ENCODE results near the gene LRRC25.
"Not testable (repeated sequence)": the region's sequence is repeated elsewhere in the genome, so short reads cannot be mapped to it uniquely, and the experiment has no call there.

Gene LRRC25

GRCh38 chr19:18424122-18424889 lies 26.9 kb upstream of the LRRC25 start:
- DNase-seq = no peak

DNA sequence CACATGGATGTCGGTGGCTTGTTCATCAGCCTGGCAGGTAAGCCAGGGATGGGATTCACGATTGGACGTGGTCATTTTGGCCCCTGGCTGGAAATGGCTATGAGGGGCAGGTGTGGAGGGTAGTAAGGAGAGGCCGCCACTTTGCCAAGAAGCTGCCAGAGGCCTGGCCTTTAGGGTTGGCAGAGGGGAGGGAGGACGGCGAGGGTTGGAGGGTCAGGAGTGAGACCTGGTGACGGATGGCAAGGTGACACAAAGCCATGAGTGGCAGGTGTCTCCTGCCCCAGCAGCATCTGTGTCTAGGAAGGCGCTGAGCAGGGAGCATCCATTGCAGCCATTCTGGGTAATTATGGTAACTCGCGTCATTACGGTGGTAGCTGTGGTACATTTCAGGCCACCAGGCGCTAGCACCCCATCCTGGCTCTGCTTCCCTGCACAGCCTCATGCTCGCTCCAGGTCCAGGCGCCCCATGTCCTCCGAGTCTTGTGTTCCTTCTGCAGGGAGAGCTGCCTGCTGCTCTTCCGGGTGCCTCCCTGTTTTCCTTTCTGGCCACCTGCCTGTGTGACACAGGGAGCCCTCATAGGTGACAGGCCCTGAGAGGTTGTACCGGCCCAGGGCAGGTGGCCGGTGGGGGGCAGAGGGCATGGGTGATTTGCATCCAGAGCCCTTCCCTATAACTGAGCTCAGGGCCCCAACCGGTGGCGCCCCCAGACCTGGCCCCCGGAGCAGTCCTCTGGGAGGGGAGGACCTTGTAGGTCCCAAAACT lies 26.0 kb upstream of the LRRC25 start:
- DNase-seq = no peak

DNA sequence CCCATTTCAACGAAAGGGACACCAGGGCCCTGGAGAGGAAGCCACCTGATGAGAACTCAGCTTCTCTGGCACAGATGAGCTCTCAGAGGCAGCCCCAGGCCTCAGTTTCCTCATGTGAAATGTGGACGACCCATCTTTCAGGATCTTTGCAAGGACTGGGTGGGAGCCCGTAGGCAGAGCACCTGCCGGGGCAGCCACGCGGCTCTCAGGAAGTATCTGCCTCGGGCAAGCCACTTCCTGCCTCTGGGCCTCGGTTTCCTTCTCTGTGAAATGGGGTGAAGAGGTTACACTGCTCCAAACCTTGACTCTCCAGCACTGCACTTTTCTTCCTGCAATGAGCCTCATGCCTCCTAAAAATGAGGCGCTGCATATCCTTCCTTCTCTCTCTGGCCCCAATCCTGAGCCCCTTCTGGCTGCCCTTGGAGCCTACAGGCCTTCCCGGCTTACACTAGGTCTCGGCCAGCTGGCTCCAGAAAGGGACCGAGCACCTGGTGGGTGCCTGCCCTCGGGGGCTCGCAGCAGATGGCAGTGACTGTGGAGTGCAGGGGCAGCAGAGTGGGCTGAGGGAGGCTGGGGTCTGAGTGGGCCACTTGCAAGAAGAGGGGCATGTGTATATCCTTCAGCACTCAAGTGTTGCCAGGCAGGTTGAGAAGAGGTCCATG lies 25.2 kb upstream of the LRRC25 start:
- no peak for DNase-seq

DNA sequence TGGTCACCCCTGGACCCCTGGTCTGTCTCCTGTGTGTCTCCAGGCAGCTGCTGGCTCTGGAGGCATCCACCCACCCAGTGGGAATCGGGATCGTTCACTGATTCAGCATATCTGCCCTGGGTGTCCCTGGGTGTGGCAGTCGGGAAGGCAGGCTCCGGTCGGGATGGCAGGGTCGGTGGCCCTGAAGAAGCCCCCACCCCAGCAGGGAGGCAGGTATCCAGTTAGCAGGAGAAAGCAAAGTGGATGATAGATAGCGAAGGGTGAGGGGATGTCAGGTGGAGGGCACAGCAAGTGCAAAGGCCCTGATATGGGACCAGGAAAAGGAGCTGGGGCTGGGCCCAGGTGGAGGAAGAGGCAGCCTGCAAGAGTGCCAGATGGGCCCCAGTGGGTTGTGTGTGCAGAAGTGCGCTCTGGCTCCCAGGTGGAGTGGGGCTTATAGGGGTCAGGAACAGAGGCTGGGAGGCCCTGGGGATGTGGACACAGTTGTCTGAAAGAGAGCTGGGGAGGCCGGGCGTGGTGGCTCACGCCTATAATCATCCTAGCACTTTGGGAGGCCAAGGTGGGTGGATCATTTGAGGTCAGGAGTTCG lies 24.0 kb upstream of the LRRC25 start:
- no peak for DNase-seq

- DNase-seq = no peak
These were observed 23.5 kb upstream of the LRRC25 start for GRCh38 chr19:18420930-18421329.

DNA sequence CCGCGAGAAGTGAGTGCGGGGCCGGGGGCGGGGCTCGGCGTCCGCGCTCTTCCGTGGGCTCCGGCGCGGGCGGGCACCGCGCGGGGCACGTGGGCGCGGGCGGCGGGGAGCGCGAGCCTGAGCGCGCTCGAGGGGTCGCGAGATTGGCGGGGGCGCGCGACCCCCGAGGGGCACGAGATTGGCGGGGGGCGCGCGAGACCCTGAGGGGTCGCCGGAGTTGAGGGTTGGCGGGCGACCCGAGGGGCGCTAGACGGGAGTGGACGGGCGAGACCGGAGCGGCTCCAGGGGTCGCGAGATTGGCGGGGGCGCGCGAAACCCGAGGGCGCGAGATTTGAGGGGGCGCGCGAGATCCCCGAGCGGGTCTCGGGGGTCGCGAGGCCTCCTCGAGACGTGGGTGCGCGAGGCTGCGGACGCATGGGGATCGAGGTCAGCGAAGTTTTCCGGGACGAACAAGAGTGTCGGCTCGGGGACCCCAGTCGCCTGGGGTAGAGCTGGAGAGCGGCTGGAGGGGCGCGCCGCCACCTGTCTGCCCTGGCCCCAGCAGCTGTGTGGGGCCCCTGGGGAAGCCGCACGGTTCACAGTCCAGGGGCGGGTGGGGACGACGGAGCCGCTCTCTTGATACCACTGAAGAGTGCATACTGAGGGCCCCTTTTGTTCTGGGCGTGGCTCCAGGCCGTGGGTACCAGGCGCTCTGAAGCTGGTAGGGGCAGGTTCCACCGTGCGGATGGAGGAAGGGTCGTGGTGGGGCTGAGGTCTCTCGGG lies 22.5 kb upstream of the LRRC25 start:
- DNase-seq = no peak

GRCh38 chr19:18419195-18419698 lies 21.8 kb upstream of the LRRC25 start, which contains the start of gene SSBP4:
Gene SSBP4, plus strand, starts transcription at chr19:18419398. Its CDS starts 251 bp downstream, at chr19:18419649.
- peak; percentile 81 for DNase-seq

DNA sequence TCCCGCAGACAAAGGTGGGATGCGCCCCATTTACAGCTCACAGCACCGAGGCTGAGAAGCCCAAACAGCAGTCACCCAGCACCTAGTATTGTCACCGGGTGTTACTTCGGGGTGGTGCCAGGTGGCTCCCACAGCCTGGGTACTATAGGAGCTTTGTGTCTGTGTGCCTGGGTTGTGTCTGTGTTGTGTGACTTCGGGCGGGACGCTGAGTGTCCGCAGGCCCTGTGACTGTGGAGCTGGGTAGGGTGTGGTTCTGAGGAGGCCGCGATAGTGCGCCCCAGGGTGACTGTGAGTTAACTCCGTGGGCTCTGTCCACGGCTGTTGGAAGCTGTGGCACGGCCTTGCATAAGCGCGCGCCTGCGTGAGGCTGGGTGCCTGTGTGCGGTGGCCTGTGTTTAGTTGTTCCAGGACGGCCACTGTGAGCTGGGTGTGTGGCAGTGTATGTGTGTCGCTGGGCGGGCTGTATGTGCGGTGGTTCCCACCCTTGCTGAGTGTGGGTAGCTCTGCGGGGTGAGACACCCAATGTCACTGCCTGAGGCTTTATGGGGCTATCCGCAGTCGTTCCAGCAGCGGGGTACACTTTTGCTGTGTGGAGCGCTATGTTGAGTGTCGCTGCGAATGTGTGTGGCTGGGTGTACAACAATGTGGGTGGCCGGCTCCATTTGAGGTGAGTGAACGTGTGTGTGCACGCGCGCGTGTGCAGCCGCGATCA lies 21.2 kb upstream of the LRRC25 start:
- peak; percentile 73 for DNase-seq

- DNase-seq = no peak
These were observed 20.6 kb upstream of the LRRC25 start for GRCh38 chr19:18418029-18418482.

DNA sequence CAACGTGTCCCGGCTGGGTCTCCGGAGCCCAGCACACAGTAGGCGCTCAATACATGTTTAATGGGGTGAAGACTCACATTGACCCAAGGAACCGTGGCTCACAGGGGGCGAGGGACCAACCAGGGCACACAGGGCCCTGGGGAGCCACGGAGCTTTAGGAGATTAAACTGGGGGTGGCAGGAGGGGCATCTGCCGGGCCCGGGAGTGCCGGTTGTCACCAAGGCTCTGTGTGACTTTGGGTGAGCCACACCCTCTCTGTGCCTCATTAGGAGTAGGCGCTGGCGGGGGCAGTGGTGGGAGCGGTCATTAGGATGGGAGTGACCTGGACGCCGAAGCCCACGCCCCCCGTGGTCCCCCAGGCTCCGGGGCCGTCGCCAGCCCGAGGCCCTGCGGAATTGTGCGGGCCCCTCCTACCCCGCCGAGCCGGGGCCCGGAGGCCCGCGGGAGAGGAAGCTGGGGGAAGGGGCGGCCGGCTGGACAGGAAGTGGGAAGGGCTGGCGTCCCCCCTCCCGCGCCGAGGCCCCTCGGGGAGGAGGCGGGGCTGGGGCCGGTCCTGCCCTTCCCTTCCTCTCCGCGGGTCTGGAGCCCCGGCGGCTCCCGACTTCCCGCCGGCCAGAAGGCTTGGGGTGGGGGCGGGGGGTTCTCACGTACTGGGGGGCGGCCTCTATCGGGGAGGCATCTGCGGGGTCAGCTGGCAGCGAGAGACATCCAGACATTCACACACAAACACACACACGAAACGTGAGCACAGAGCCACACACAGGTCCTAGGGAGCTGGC lies 20.0 kb upstream of the LRRC25 start:
- DNase-seq = peak; percentile 83

- DNase-seq = peak; percentile 88
These were observed 19.4 kb upstream of the LRRC25 start for GRCh38 chr19:18416778-18417249.

DNA sequence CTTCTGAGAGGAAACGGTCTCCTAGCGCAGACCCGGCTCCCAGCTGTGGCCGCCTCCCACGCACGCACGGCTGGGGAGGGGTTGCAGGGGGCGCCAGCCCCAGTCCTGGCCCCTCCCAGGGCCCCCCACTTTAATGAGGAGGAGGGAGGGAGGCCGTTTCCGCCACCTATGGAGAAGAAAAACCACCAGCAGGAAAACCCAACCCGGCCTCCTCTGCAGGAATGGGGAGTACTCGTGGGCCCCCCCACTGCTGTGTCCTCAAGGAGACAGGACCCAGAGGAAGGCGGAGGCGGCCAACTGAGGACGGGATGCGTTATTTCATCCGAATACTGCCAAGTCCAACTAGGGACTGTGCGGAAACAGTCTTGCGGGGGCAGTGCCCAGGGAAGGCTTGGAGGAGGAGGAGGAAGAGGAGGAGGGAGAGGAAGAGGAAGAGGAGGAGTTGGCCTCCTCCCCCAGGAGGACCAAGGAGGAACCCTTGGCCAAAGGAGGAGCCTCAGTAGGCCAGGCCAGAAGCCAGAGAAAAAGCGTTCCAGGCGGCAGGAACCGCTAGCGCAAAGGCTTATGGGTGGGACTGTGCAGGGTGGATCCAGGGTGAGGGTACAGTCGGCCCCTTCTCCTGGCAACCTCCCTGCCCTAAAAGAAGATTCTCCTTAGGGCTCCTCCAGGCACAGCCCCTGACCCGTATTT lies 17.9 kb upstream of the LRRC25 start:
- DNase-seq = peak; percentile 94

DNA sequence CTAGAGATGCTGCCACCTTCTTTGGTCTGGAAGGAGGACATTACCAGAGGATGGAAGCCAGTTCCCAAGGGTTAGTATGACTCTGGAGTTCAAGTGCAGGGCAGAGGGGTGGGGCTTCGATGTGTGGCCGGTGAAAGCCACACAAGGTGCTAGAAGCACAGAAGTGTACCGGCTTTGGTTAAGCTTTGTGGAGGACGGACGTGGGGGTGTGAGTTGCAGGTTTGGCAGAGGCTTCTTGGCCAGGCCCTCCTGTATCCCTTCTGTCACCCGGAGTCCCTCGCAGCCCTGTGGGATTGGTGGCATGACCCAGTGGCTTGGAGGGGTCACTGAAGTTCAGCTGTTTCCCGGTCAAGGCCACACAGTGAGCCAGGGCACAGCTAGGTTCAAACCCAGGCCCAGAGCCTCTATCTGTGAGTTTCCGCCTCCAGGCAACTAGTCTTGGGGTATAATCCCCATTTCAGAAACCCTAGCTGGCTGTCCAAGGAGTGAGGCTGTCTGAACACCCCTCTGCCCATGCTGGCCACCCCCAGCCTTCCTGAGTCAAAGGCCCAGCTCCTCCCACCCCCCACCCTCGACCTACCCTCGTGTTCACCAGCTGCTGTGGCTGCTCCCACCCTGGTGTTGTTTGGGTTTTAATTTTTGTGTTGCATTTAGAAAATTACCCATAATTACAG lies 17.2 kb upstream of the LRRC25 start:
- DNase-seq = peak; percentile 70

DNA sequence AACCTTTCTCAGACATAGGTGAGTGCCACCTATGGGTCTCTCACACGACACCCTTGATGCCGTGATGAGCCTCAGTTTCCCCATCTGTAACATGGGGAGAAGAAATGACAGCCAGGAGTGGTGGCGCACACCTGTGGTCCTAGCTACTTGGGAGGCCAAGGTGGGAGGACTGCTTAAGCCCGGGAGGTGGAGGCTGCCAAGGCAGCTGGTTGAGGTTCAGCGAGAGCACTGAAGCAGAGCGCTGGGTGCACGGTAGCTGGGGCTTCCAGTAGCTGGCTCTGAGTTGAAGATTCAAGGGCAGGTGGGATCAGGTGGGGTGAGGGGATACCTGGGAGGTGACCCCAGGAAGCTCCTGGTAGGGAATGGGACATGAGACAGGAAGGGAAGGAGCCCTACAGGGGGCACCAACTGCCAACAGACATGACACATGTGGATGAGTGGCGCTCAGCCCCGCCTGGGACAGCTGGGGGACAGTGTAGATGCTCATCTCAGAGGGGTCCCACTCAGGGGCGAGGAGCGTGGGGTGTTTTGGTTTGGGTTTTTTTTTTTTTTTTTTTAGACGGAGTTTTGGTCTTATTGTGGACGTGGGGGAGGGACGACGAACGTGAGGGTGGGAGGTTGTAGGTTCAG lies 15.3 kb upstream of the LRRC25 start:
- no peak for DNase-seq

DNA sequence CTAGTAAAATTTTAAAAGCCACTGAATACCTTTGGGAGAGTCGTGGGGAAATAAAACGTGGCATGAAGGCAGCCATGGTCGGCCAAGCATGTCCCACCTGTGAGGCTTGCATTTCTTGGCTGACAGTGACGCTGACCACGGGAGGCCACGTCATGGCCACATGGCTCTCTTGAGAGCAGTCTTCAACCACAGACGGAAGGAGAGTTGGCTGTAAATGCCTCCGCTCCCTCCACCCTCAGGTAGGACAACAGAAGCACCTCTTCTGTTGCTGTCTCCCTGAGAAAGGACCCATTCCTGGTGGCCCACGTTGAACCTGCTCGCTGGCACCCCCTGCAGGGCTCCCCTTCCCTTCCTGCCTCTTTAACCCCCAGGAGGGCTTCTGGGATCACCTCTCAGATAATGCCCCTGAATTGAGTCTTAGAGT lies 10.6 kb upstream of the LRRC25 start:
- peak; percentile 24 for DNase-seq

- DNase-seq = no peak
These were observed 9.3 kb upstream of the LRRC25 start for GRCh38 chr19:18406749-18407148.

DNA sequence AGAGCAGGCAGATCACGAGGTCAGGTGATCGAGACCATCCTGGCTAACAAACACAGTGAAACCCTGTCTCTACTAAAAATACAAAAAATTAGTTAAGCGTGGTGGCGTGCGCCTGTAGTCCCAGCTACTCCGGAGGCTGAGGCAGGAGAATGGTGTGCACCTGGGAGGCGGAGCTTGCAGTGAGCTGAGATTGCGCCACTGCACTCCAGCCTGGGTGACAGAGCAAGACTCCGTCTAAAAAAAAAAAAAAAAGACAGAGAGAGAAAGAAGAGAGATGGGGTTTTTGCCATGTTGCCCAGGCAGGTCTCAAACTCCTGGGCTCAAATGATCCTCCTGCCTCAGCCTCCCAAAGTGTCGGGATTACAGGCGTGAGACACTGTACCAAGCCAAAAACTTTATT lies 8.3 kb upstream of the LRRC25 start:
- not testable (repeated sequence) for DNase-seq

GRCh38 chr19:18402455-18403248 lies 5.2 kb upstream of the LRRC25 start:
- DNase-seq = peak; percentile 65

All from MV-4-11 (cell line).